ENCODE results near the gene FCRL4. TPM values are rescaled to one million over a fixed set of nuclear protein-coding genes. Genes with fewer than 3 reads are reported as not detected.

FCRL4 gene
- total RNA-seq, 1 donor from 2014 or later = not detected

GRCh38 chr1:157639800-157640199, 41.9 kb upstream of the FCRL4 start:
- no peaks in the 10 kb centered on the region for H3K4me1 ChIP-seq (ENCODE audit: insufficient read depth, low read length)
- no peak overlapping the region for H3K4me3 ChIP-seq (ENCODE audit: insufficient read depth, low read depth, low read length)
- Mint-ChIP-seq H3K4me1 (ENCODE audit: low read depth, unreplicated experiment) (no peaks in the 10 kb centered on the region), H3K27ac (ENCODE audit: unreplicated experiment) (no peak overlapping the region), H3K4me3 (ENCODE audit: unreplicated experiment) (no peak overlapping the region), H3K27me3 (ENCODE audit: low read depth, unreplicated experiment) (peaks cover 15% of the 10 kb centered on the region), H3K36me3 (ENCODE audit: low read depth, unreplicated experiment) (no peaks in the 10 kb centered on the region), H3K9me3 (ENCODE audit: unreplicated experiment) (no peaks in the 10 kb centered on the region)
- no peaks in the 10 kb centered on the region for H3K9me3 ChIP-seq (ENCODE audit: insufficient read depth, low read depth, low read length)
- H4K20me1 ChIP-seq (ENCODE audit: insufficient read depth, low read length) = no peaks in the 10 kb centered on the region
- H3K36me3 ChIP-seq (ENCODE audit: insufficient read depth, low read length) = no peaks in the 10 kb centered on the region
- TF ChIP-seq CTCF (IDR thresholded peaks at IDR 0.05; ENCODE audit: insufficient read depth, low read depth, low read length) (no peak), EZH2 (IDR thresholded peaks at IDR 0.05; ENCODE audit: insufficient read depth, low read length) (no peak)
- H3K4me2 ChIP-seq (ENCODE audit: low read length) = no peak overlapping the region
- H2AFZ ChIP-seq (ENCODE audit: low read depth, low read length) = no peak overlapping the region
- H3K27me3 ChIP-seq (ENCODE audit: insufficient read depth, low read length) = no peaks in the 10 kb centered on the region
- H3K27ac ChIP-seq (ENCODE audit: low read depth, low read length) = no peak overlapping the region
- H3K79me2 ChIP-seq (ENCODE audit: insufficient read depth, low read length) = no peaks in the 10 kb centered on the region
- no peak overlapping the region for H3K9ac ChIP-seq (ENCODE audit: low read length)
- no peak for FAIRE-seq
- no peak for DNase-seq (ENCODE audit: low read depth)

GRCh38 chr1:157628773-157629172, 30.9 kb upstream of the FCRL4 start:
- H3K27ac Mint-ChIP-seq (ENCODE audit: unreplicated experiment) = no peak overlapping the region
- no peaks in the 10 kb centered on the region for H3K9me3 ChIP-seq (ENCODE audit: insufficient read depth, low read depth, low read length)

More at GRCh38 chr1:157628773-157629172, 30.9 kb upstream of the FCRL4 start:
- Histone ChIP-seq H3K4me3 (ENCODE audit: insufficient read depth, low read depth, low read length) (no peak overlapping the region), H3K9ac (ENCODE audit: low read length) (no peak overlapping the region), H3K79me2 (ENCODE audit: insufficient read depth, low read length) (no peaks in the 10 kb centered on the region), H3K36me3 (ENCODE audit: insufficient read depth, low read length) (no peaks in the 10 kb centered on the region), H3K4me2 (ENCODE audit: low read length) (no peak overlapping the region), H3K27ac (ENCODE audit: low read depth, low read length) (no peak overlapping the region), H2AFZ (ENCODE audit: low read depth, low read length) (no peak overlapping the region), H4K20me1 (ENCODE audit: insufficient read depth, low read length) (no peaks in the 10 kb centered on the region), H3K27me3 (ENCODE audit: insufficient read depth, low read length) (no peaks in the 10 kb centered on the region), H3K4me1 (ENCODE audit: insufficient read depth, low read length) (no peaks in the 10 kb centered on the region)
- no peaks in the 10 kb centered on the region for H3K9me3 Mint-ChIP-seq (ENCODE audit: unreplicated experiment)
- no peaks in the 10 kb centered on the region for H3K4me1 Mint-ChIP-seq (ENCODE audit: low read depth, unreplicated experiment)
- no peak for TF ChIP-seq CTCF (IDR thresholded peaks at IDR 0.05; ENCODE audit: insufficient read depth, low read depth, low read length)
- peaks cover 15% of the 10 kb centered on the region for H3K27me3 Mint-ChIP-seq (ENCODE audit: low read depth, unreplicated experiment)
- DNase-seq (ENCODE audit: low read depth) (no peak), FAIRE-seq (no peak)
- H3K36me3 Mint-ChIP-seq (ENCODE audit: low read depth, unreplicated experiment) = no peaks in the 10 kb centered on the region
- H3K4me3 Mint-ChIP-seq (ENCODE audit: unreplicated experiment) = no peak overlapping the region
